HCT116 (cell line): ENCODE results near the gene ANO8. TPM values are rescaled to one million over a fixed set of nuclear protein-coding genes. Genes with fewer than 3 reads are reported as not detected.

ENCODE experiments used
- ATAC-seq: fragments of 200-7000 bp; cut with Tn5 transposase; 2 replicates; pipeline ENCODE4 v1.9.1; 2020; ENCODE audit warnings: mild to moderate bottlenecking, moderate library complexity
- BruUV-seq: library from RNA; stranded (reverse); fragments of 400-500 nt; replicated peaks from 2 replicates; lab custom pipeline; 2021; lab: Mats Ljungman, UMichigan
- CTCF ChIA-PET: fragments of 300-600 bp; sonication (Branson Sonifier 250); formaldehyde crosslinking; loops from one replicate; lab custom pipeline; 2021; ENCODE audit warnings: antibody characterized with exemption; lab: Charles Lee
- POLR2A ChIA-PET: fragments of 300-600, 350-600 bp; sonication (Branson Sonifier 250); formaldehyde crosslinking; loops from one replicate; lab custom pipeline; 2021; ENCODE audit warnings: antibody characterized with exemption; lab: Charles Lee
- RAD21 ChIA-PET, 2 experiments: fragments of 300-600 bp; sonication (Branson Sonifier 250); formaldehyde crosslinking; loops; one replicate each; lab custom pipeline; 2023; ENCODE audit warnings: low total read pairs in 2 of 2; ENCODE audit not compliant: uncharacterized antibody in 2 of 2, unreplicated experiment in 2 of 2, low non-redundant PET in 1 of 2; lab: Charles Lee
- DNase-seq: peaks from one replicate; pipeline ENCODE4 v3.0.0-alpha.2; 2010; ENCODE audit warnings: low read depth, low spot score
- H2AFZ ChIP-seq: fragments of 200-600 bp; shearing (Covaris generic), sonication (generic); 2 replicates; pipeline ENCODE4 v1.6.1; 2017; ENCODE audit warnings: low read depth, mixed run types, mixed read lengths, antibody characterized with exemption, low read length; ENCODE audit not compliant: poor library complexity, severe bottlenecking
- H3K27ac ChIP-seq: 2 replicates; pipeline ENCODE4 v1.5.1; 2012; ENCODE audit warnings: low read depth, low read length
- H3K27me3 ChIP-seq: fragments of 200-600 bp; sonication (generic); 2 replicates; pipeline ENCODE4 v1.6.1; 2016; ENCODE audit warnings: mixed run types, low read length, mixed read lengths; ENCODE audit not compliant: insufficient read depth
- H3K36me3 ChIP-seq, 2 experiments: fragments of 200-500 bp in 1 of 2; fragments of 200-600 bp in 1 of 2; sonication (Bioruptor generic) in 1 of 2; sonication (generic) in 1 of 2; 2 replicates each; pipeline versions ENCODE4 v1.5.1 to v1.6.1; 2014 to 2016; ENCODE audit warnings: low read length in 2 of 2, inconsistent platforms in 1 of 2, mixed read lengths in 1 of 2, mixed run types in 1 of 2; ENCODE audit not compliant: insufficient read depth in 2 of 2, control insufficient read depth in 1 of 2
- H3K4me1 ChIP-seq, 2 experiments: fragments of 200-600 bp in 1 of 2; sonication (generic) in 1 of 2; 2 replicates each; pipeline versions ENCODE4 v1.5.1 to v1.6.1; 2012 to 2017; ENCODE audit warnings: low read length in 2 of 2, inconsistent platforms in 1 of 2, mild to moderate bottlenecking in 1 of 2, mixed read lengths in 1 of 2, mixed run types in 1 of 2, moderate library complexity in 1 of 2; ENCODE audit not compliant: insufficient read depth in 2 of 2, control insufficient read depth in 1 of 2
- H3K4me2 ChIP-seq: fragments of 200-600 bp; sonication (generic); 2 replicates; pipeline ENCODE4 v1.6.1; 2017; ENCODE audit warnings: mixed run types, low read length, mixed read lengths
- H3K4me3 ChIP-seq, 2 experiments: fragments of 200-600 bp in 1 of 2; sonication (generic) in 1 of 2; replicated peaks in 1 of 2; 2 replicates each; pipeline ENCODE4 v1.5.1; 2011 to 2016; ENCODE audit warnings: low read length in 2 of 2, control low read depth in 1 of 2, low read depth in 1 of 2, mild to moderate bottlenecking in 1 of 2, mixed read lengths in 1 of 2, mixed run types in 1 of 2
- H3K79me2 ChIP-seq: fragments of 200-600 bp; sonication (generic); 2 replicates; pipeline ENCODE4 v1.6.1; 2017; ENCODE audit warnings: mild to moderate bottlenecking, mixed run types, low read length, moderate library complexity, mixed read lengths; ENCODE audit not compliant: insufficient read depth
- H3K9ac ChIP-seq: fragments of 200-600 bp; sonication (generic); 2 replicates; pipeline ENCODE4 v1.6.1; 2016; ENCODE audit warnings: low read length, mixed read lengths
- H3K9me2 ChIP-seq: fragments of 200-600 bp; sonication (generic), shearing (Covaris generic); 2 replicates; pipeline ENCODE4 v1.6.1; 2017; ENCODE audit warnings: mixed run types, mild to moderate bottlenecking, moderate library complexity; ENCODE audit not compliant: insufficient read depth
- H3K9me3 ChIP-seq, 2 experiments: fragments of 200-500 bp in 1 of 2; fragments of 200-600 bp in 1 of 2; sonication (Bioruptor generic) in 1 of 2; sonication (generic) in 1 of 2; 2 replicates each; pipeline ENCODE4 v1.6.1; 2014 to 2017; ENCODE audit warnings: low read length in 2 of 2, mixed read lengths in 2 of 2, inconsistent platforms in 1 of 2, low read depth in 1 of 2, mild to moderate bottlenecking in 1 of 2, mixed run types in 1 of 2, moderate library complexity in 1 of 2; ENCODE audit not compliant: control insufficient read depth in 1 of 2, insufficient read depth in 1 of 2
- H4K20me1 ChIP-seq: fragments of 200-600 bp; sonication (generic), shearing (Covaris generic); 2 replicates; pipeline ENCODE4 v1.6.1; 2017; ENCODE audit warnings: mixed run types, mild to moderate bottlenecking, moderate library complexity; ENCODE audit not compliant: insufficient read depth
- MAX ChIP-seq: IDR thresholded peaks from 2 replicates; pipeline ENCODE4 v1.6.1; 2012
- ZNF274 ChIP-seq: fragments of 200-500 bp; sonication (Bioruptor generic); IDR thresholded peaks from 2 replicates; pipeline ENCODE4 v1.6.1; 2014; ENCODE audit warnings: mild to moderate bottlenecking, low read depth, low read length, inconsistent platforms
- intact Hi-C: fragments of 100-400 bp; cut with micrococcal nuclease; formaldehyde crosslinking; loops from 2 replicates; pipeline ENCODE4 v1.10.0; 2022
- total RNA-seq: library from RNA; stranded (reverse); gene quantifications from one replicate; pipeline ENCODE4 v1.2.1, GENCODE V29; 2021; ENCODE audit not compliant: unreplicated experiment
- TF ChIP-seq, protein P1 (sequence below): IDR thresholded peaks from 2 replicates; pipeline ENCODE4 v1.6.1; 2012; ENCODE audit warnings: low read depth

The ANO8 gene
- total RNA-seq, 1 experiment from 2014 or later, result 22.9 TPM

DNA sequence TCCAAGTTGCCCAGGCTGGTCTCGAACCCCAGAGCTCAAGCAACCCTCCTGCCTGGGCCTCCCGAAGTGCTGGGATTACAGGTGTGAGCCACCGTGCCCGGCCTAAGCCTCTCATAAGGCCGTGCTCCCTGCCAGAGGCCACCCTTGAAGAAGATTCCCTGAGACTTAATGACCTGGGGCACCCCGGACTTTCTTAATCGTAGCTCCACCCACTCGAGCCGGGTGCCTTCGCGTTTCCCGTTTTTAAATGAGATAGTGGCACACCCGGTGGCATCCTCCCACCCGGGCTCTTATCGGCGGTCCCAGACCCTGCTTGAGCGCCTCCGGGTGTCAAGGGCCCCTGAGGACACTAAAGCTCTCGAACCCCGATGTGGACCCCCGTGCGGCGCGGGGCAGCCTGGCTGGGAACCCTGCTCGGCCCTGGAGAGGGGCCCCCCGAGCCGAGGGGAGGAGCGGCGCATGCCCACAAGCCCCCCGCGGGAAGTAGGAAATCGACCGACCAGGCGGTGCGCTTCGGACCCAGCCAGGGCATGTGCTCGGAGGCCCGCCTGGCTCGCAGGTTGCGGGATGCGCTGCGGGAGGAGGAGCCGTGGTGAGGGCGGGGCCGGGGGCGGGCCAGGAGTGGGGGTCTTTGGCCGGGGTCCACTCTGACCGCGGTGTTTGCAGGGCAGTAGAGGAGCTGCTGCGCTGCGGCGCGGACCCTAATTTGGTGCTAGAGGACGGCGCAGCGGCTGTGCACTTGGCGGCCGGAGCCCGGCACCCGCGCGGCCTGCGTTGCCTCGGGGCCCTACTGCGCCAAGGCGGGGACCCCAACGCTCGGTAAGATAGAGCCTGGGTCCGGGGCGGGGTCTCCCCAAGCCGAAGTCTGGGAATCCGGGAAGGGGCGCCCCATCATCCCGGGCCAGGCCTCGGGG, 53.0 kb downstream of the ANO8 start, which contains the start of gene ANKLE1:
ANKLE1 (plus strand) TSS at position 511 of the 914 bp plus-strand sequence; CDS start at position 531, 20 bp downstream.
- Histone ChIP-seq H2AFZ (no peak within 1 kb of the TSS), H3K27ac (peak within 1 kb of the TSS; percentile 74), H3K36me3 (peaks cover 2 to 15% of the 10 kb centered on the region in 2 experiments; a peak in 2 of 4 replicates), H3K79me2 (peaks cover 12% of the 10 kb centered on the region; the same call in 1 of the 2 replicates), H3K9ac (peak within 1 kb of the TSS; percentile 76), H3K9me3 (no peaks in the 10 kb centered on the region), H3K27me3 (no peaks in the 10 kb centered on the region), H3K4me2 (peak within 1 kb of the TSS; percentile 82), H4K20me1 (no peaks in the 10 kb centered on the region), H3K4me3 (peak within 1 kb of the TSS; percentile 44 to 63)
- ChIA-PET POLR2A (interaction anchor here (0.7 to 2.3 kb wide), 3 partner anchors 14 to 1185 kb away, joined by 3 to 8 read pairs (median 5); partner anchors contain the start of gene BABAM1), CTCF (interaction anchor here (0.7 to 1.7 kb wide), 8 partner anchors 11 to 214 kb away, joined by 3 to 11 read pairs (median 4); partner anchors contain the start of gene BABAM1)
- intact Hi-C loops, result loop anchor here (1.0 to 5.0 kb wide), 3 partner anchors 76 to 504 kb away; no protein-coding TSS in a partner anchor
- TF ChIP-seq, protein P1, sequence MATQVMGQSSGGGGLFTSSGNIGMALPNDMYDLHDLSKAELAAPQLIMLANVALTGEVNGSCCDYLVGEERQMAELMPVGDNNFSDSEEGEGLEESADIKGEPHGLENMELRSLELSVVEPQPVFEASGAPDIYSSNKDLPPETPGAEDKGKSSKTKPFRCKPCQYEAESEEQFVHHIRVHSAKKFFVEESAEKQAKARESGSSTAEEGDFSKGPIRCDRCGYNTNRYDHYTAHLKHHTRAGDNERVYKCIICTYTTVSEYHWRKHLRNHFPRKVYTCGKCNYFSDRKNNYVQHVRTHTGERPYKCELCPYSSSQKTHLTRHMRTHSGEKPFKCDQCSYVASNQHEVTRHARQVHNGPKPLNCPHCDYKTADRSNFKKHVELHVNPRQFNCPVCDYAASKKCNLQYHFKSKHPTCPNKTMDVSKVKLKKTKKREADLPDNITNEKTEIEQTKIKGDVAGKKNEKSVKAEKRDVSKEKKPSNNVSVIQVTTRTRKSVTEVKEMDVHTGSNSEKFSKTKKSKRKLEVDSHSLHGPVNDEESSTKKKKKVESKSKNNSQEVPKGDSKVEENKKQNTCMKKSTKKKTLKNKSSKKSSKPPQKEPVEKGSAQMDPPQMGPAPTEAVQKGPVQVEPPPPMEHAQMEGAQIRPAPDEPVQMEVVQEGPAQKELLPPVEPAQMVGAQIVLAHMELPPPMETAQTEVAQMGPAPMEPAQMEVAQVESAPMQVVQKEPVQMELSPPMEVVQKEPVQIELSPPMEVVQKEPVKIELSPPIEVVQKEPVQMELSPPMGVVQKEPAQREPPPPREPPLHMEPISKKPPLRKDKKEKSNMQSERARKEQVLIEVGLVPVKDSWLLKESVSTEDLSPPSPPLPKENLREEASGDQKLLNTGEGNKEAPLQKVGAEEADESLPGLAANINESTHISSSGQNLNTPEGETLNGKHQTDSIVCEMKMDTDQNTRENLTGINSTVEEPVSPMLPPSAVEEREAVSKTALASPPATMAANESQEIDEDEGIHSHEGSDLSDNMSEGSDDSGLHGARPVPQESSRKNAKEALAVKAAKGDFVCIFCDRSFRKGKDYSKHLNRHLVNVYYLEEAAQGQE, result no peak
- peak; percentile 97 for TF ChIP-seq MAX
- no peak for TF ChIP-seq ZNF274
- TF ChIP-seq, all 23 proteins: peak for 1
- DNase-seq (no peak), ATAC-seq (peak; percentile 60)
- no peaks in the 10 kb centered on the region for H3K9me2 ChIP-seq
- RAD21 ChIA-PET, result no interaction called here
- peaks cover 0 to 23% of the 10 kb centered on the region in 2 experiments; a peak in 2 of 4 replicates for H3K4me1 ChIP-seq
- no TSS peak for BruUV-seq
